Measurements from ENCODE around the gene MTMR12. TPM values are rescaled to one million over a fixed set of nuclear protein-coding genes. Genes with fewer than 3 reads are reported as not detected.

The MTMR12 gene
- total and polyA plus RNA-seq, 2 of the 13 experiments (the other 11 are each of a cell fraction or from before 2014, with no cell fraction given): 23.4 to 36.6 TPM

DNA sequence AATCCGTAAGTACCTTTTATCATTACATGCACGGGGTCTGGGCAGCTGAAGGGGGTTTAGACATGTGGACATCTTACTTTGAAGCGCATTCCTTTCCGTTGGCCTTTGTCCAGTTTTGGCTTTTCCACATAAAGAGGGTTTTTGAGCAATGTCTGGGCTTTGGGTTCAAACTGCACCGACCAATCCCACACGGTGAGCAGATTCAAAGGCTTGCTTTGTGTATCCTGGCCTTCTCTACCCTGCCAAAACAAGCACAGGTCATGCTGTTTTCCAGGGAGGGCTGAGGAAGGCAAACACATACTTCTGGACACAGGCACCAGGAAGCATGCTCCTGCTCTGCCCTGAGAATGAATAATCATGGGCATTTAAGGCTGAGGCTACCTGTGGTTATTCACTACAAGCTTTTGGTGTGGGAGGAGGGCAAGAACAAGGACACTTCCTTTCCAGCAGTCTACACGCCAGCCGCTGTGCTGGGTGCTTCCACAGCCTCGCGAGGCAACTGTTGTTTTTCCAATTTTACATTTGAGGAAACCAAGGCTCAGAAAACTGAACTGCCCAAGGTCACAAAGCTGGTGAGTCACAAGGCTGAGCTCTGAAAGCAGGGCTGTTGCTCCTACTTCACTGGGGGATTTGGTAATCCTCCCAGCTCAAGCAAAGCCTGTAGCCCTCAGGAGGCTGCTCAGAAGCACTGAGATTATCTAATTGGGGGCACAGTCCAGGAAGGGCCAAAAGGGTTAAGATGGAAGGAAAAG, 78.9 kb downstream of the MTMR12 start (continued):
- TF ChIP-seq PRDM4 (CRISPR knock-in tag; IDR thresholded peaks at IDR 0.05; ENCODE audit: borderline replicate concordance) (no peak), ZNF44 (CRISPR knock-in tag; IDR thresholded peaks at IDR 0.05) (no peak), ASH2L (IDR thresholded peaks at IDR 0.05; ENCODE audit: insufficient read length, low read depth, low read length) (peak; percentile 88), ZNF33A (CRISPR knock-in tag; IDR thresholded peaks at IDR 0.05; ENCODE audit: borderline replicate concordance) (peak; percentile 85; the same call in 1 of the 2 replicates), ZNF205 (CRISPR knock-in tag; IDR thresholded peaks at IDR 0.05) (0 out of 2 replicates have a peak, but pooled peaks have one; percentile 32), ZNF546 (CRISPR knock-in tag; conservative IDR thresholded peaks at IDR 0.05) (no peak), ZNF317 (CRISPR knock-in tag; IDR thresholded peaks at IDR 0.05) (no peak), ZBTB42 (CRISPR knock-in tag; IDR thresholded peaks at IDR 0.05) (no peak), NCOR1 (IDR thresholded peaks at IDR 0.05; ENCODE audit: borderline replicate concordance, low read length) (peak; percentile 93; the same call in 1 of the 2 replicates), CBX2 (IDR thresholded peaks at IDR 0.05; ENCODE audit: low read depth, low read length) (no peak), CBX2 (CRISPR knock-in tag; IDR thresholded peaks at IDR 0.05; ENCODE audit: low read depth) (no peak; the same call in 1 of the 2 replicates), ZNF20 (CRISPR knock-in tag; IDR thresholded peaks at IDR 0.05) (no peak), ZNF180 (CRISPR knock-in tag; IDR thresholded peaks at IDR 0.05; ENCODE audit: borderline replicate concordance, low read depth) (no peak), NFIC (IDR thresholded peaks at IDR 0.05; ENCODE audit: low read length) (peak; percentile 97), ZBTB20 (CRISPR knock-in tag; IDR thresholded peaks at IDR 0.05; ENCODE audit: borderline replicate concordance, low read depth) (peak; percentile 70; the same call in 1 of the 2 replicates), ZNF503 (CRISPR knock-in tag; IDR thresholded peaks at IDR 0.05) (peak; percentile 69; the same call in 1 of the 2 replicates), ELF3 (CRISPR knock-in tag; IDR thresholded peaks at IDR 0.05) (peak; percentile 97), ZNF234 (CRISPR knock-in tag; conservative IDR thresholded peaks at IDR 0.05) (no peak), RFX1 (IDR thresholded peaks at IDR 0.05) (no peak), SIN3A (IDR thresholded peaks at IDR 0.05; ENCODE audit: borderline replicate concordance, low read depth, low read length) (no peak)
- TF ChIP-seq, protein P1, sequence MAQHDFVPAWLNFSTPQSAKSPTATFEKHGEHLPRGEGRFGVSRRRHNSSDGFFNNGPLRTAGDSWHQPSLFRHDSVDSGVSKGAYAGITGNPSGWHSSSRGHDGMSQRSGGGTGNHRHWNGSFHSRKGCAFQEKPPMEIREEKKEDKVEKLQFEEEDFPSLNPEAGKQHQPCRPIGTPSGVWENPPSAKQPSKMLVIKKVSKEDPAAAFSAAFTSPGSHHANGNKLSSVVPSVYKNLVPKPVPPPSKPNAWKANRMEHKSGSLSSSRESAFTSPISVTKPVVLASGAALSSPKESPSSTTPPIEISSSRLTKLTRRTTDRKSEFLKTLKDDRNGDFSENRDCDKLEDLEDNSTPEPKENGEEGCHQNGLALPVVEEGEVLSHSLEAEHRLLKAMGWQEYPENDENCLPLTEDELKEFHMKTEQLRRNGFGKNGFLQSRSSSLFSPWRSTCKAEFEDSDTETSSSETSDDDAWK (CRISPR knock-in tag; IDR thresholded peaks at IDR 0.05): no peak
- TF ChIP-seq, protein P2, sequence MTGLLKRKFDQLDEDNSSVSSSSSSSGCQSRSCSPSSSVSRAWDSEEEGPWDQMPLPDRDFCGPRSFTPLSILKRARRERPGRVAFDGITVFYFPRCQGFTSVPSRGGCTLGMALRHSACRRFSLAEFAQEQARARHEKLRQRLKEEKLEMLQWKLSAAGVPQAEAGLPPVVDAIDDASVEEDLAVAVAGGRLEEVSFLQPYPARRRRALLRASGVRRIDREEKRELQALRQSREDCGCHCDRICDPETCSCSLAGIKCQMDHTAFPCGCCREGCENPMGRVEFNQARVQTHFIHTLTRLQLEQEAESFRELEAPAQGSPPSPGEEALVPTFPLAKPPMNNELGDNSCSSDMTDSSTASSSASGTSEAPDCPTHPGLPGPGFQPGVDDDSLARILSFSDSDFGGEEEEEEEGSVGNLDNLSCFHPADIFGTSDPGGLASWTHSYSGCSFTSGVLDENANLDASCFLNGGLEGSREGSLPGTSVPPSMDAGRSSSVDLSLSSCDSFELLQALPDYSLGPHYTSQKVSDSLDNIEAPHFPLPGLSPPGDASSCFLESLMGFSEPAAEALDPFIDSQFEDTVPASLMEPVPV (CRISPR knock-in tag; IDR thresholded peaks at IDR 0.05): peak; percentile 47; the same call in 1 of the 2 replicates

All from HepG2 (cell line).